Neural cell (in vitro differentiated cells): Measurements from ENCODE around the gene GAST. TPM values are rescaled to one million over a fixed set of nuclear protein-coding genes. Genes with fewer than 3 reads are reported as not detected.

ENCODE experiments used
- H2AFZ ChIP-seq: fragments of 200-600, 300-800 bp; sonication (generic), shearing (Covaris generic); 2 replicates; pipeline ENCODE4 v1.6.0; 2014; ENCODE audit warnings: low read depth, mild to moderate bottlenecking, antibody characterized with exemption, low read length, moderate library complexity
- H3F3A ChIP-seq: fragments of 200-600 bp; shearing (Covaris generic); 2 replicates; pipeline ENCODE4 v1.6.1; 2016; ENCODE audit warnings: mild to moderate bottlenecking, moderate library complexity, mixed read lengths, antibody characterized with exemption, low read length; ENCODE audit not compliant: insufficient read depth, poor library complexity, severe bottlenecking
- H3K27ac ChIP-seq: fragments of 200-600, 300-800 bp; sonication (generic), shearing (Covaris generic); 2 replicates; pipeline ENCODE4 v1.5.1; 2014; ENCODE audit warnings: mild to moderate bottlenecking, low read length, moderate library complexity
- H3K27me3 ChIP-seq: fragments of 300-800, 200-600 bp; sonication (generic), shearing (Covaris generic); 2 replicates; pipeline ENCODE4 v1.6.0; 2014; ENCODE audit warnings: mild to moderate bottlenecking, low read depth, low read length, moderate library complexity; ENCODE audit not compliant: insufficient read depth
- H3K36me3 ChIP-seq: fragments of 300-800, 200-600 bp; sonication (generic), shearing (Covaris generic); 2 replicates; pipeline ENCODE4 v1.5.1; 2014; ENCODE audit warnings: mild to moderate bottlenecking, antibody characterized with exemption, low read length, moderate library complexity; ENCODE audit not compliant: insufficient read depth
- H3K4me2 ChIP-seq: fragments of 300-800, 200-600 bp; sonication (generic), shearing (Covaris generic); 2 replicates; pipeline ENCODE4 v1.6.0; 2014; ENCODE audit warnings: mild to moderate bottlenecking, low read length
- H3K4me3 ChIP-seq: fragments of 300-800, 200-600 bp; sonication (generic), shearing (Covaris generic); 2 replicates; pipeline ENCODE4 v1.5.1; 2014; ENCODE audit warnings: mild to moderate bottlenecking, low read length, moderate library complexity
- H3K79me2 ChIP-seq: fragments of 200-600 bp; shearing (Covaris generic); replicated peaks from 2 replicates; pipeline ENCODE4 v1.6.0; 2014; ENCODE audit warnings: mild to moderate bottlenecking, low read length, moderate library complexity; ENCODE audit not compliant: insufficient read depth
- H3K9ac ChIP-seq: fragments of 300-800, 200-600 bp; sonication (generic), shearing (Covaris generic); 2 replicates; pipeline ENCODE4 v1.6.1; 2016; ENCODE audit warnings: mild to moderate bottlenecking, low read length, mixed read lengths
- H3K9me2 ChIP-seq: fragments of 200-600 bp; shearing (Covaris generic); 2 replicates; pipeline ENCODE4 v1.6.1; 2016; ENCODE audit warnings: mild to moderate bottlenecking, low read length, mixed read lengths; ENCODE audit not compliant: insufficient read depth
- H3K9me3 ChIP-seq: fragments of 200-600, 300-800 bp; sonication (generic), shearing (Covaris generic); 2 replicates; pipeline ENCODE4 v1.6.1; 2016; ENCODE audit warnings: mild to moderate bottlenecking, mixed run types, low read length, moderate library complexity, mixed read lengths
- H4K20me1 ChIP-seq: fragments of 200-600 bp; shearing (Covaris generic); 2 replicates; pipeline ENCODE4 v1.6.1; 2016; ENCODE audit warnings: mild to moderate bottlenecking, mixed run types; ENCODE audit not compliant: insufficient read depth
- EP300 ChIP-seq: fragments of 450-650 bp; conservative IDR thresholded peaks from 2 replicates; pipeline ENCODE4 v1.6.1; 2014; ENCODE audit warnings: antibody characterized with exemption, mild to moderate bottlenecking, moderate library complexity; ENCODE audit not compliant: poor library complexity, severe bottlenecking
- EZH2 ChIP-seq: fragments of 200-600, 300-800 bp; shearing (Covaris generic), sonication (generic); IDR thresholded peaks from 2 replicates; pipeline ENCODE4 v1.6.1; 2014; ENCODE audit warnings: antibody characterized with exemption, low read length, borderline replicate concordance, mild to moderate bottlenecking; ENCODE audit not compliant: insufficient read depth, poor library complexity, severe bottlenecking
- MXI1 ChIP-seq: fragments of 450-650 bp; conservative IDR thresholded peaks from 2 replicates; pipeline ENCODE4 v1.6.1; 2014; ENCODE audit warnings: antibody characterized with exemption, mild to moderate bottlenecking; ENCODE audit not compliant: poor library complexity, severe bottlenecking
- POLR2AphosphoS5 ChIP-seq: IDR thresholded peaks from 2 replicates; pipeline ENCODE4 v1.6.1; 2012
- RAD21 ChIP-seq: fragments of 450-650 bp; conservative IDR thresholded peaks from 2 replicates; pipeline ENCODE4 v1.6.1; 2014; ENCODE audit warnings: antibody characterized with exemption, mild to moderate bottlenecking, moderate library complexity
- SMC3 ChIP-seq: fragments of 450-650 bp; conservative IDR thresholded peaks from 2 replicates; pipeline ENCODE4 v1.6.1; 2014; ENCODE audit warnings: antibody characterized with exemption, mild to moderate bottlenecking, moderate library complexity; ENCODE audit not compliant: poor library complexity
- TAF1 ChIP-seq: IDR thresholded peaks from 2 replicates; pipeline ENCODE4 v1.6.1; 2012; ENCODE audit warnings: low read depth
- polyA plus RNA-seq: library from polyadenylated mRNA; depleted of rRNA; stranded (reverse); fragments of >200 nt; gene quantifications from 2 replicates; pipeline ENCODE4 v1.2.3, GENCODE V29; 2014
- TF ChIP-seq, protein P1 (sequence below): IDR thresholded peaks from 2 replicates; pipeline ENCODE4 v1.6.1; 2012; ENCODE audit warnings: borderline replicate concordance
- TF ChIP-seq, protein P2 (sequence below): fragments of 450-650 bp; IDR thresholded peaks from 2 replicates; pipeline ENCODE4 v1.5.1; 2014; ENCODE audit warnings: antibody characterized with exemption, mild to moderate bottlenecking, moderate library complexity; ENCODE audit not compliant: poor library complexity, severe bottlenecking

GAST gene
- polyA plus RNA-seq, 1 donor from 2014 or later: not detected

DNA sequence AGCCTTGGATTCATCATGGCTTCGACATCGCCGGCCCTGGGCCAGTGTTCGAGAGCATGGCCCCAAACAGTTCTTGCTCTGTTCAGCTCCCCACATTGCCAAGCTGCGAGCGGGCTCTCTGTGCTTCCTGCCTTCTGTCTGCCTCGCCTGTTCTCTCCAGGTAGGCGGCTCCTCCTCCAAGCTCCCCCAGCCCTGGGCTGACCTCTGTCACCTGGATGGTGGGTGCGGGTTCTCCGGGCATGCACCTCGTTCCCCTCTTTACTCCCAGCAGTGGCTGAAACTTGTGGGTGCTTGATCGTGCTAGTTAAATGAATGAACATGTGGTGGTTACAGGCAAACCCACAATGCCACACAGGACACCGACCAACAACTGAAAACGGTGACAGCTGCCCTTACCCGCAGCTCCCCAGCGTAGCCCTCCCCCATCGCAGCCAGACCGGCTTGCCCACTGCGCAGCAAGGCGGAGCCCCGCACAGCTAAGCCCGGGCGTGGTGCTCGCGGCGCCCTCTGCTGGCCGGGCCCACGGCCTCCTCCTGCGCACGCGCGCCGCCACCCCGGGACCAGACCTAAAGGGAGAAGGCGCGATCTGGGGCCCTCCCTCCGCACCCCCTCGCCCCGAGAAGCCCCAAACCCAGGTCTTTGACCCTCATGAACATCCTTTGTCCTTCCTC lies 46.4 kb upstream of the GAST start:
- peak overlapping the region; percentile 81 for H2AFZ ChIP-seq
- H4K20me1 ChIP-seq: no peaks in the 10 kb centered on the region
- H3K27ac ChIP-seq: peak overlapping the region; percentile 87
- no peaks in the 10 kb centered on the region for H3K36me3 ChIP-seq
- H3K9me2 ChIP-seq: no peaks in the 10 kb centered on the region
- peak overlapping the region; percentile 37 for H3K4me2 ChIP-seq
- H3F3A ChIP-seq: no peaks in the 10 kb centered on the region
- H3K79me2 ChIP-seq: no peaks in the 10 kb centered on the region
- H3K27me3 ChIP-seq: no peaks in the 10 kb centered on the region
- peak overlapping the region; percentile 70 for H3K9ac ChIP-seq
- peak overlapping the region; percentile 56 for H3K4me3 ChIP-seq
- H3K9me3 ChIP-seq: no peaks in the 10 kb centered on the region
- no peak for TF ChIP-seq EZH2
- TF ChIP-seq, protein P1, sequence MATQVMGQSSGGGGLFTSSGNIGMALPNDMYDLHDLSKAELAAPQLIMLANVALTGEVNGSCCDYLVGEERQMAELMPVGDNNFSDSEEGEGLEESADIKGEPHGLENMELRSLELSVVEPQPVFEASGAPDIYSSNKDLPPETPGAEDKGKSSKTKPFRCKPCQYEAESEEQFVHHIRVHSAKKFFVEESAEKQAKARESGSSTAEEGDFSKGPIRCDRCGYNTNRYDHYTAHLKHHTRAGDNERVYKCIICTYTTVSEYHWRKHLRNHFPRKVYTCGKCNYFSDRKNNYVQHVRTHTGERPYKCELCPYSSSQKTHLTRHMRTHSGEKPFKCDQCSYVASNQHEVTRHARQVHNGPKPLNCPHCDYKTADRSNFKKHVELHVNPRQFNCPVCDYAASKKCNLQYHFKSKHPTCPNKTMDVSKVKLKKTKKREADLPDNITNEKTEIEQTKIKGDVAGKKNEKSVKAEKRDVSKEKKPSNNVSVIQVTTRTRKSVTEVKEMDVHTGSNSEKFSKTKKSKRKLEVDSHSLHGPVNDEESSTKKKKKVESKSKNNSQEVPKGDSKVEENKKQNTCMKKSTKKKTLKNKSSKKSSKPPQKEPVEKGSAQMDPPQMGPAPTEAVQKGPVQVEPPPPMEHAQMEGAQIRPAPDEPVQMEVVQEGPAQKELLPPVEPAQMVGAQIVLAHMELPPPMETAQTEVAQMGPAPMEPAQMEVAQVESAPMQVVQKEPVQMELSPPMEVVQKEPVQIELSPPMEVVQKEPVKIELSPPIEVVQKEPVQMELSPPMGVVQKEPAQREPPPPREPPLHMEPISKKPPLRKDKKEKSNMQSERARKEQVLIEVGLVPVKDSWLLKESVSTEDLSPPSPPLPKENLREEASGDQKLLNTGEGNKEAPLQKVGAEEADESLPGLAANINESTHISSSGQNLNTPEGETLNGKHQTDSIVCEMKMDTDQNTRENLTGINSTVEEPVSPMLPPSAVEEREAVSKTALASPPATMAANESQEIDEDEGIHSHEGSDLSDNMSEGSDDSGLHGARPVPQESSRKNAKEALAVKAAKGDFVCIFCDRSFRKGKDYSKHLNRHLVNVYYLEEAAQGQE: no peak
- no peak for TF ChIP-seq EP300
- TF ChIP-seq RAD21: peak; percentile 70
- no peak for TF ChIP-seq TAF1
- TF ChIP-seq SMC3: peak; percentile 83
- peak; percentile 87 for TF ChIP-seq POLR2AphosphoS5
- TF ChIP-seq MXI1: no peak
- TF ChIP-seq, protein P2, sequence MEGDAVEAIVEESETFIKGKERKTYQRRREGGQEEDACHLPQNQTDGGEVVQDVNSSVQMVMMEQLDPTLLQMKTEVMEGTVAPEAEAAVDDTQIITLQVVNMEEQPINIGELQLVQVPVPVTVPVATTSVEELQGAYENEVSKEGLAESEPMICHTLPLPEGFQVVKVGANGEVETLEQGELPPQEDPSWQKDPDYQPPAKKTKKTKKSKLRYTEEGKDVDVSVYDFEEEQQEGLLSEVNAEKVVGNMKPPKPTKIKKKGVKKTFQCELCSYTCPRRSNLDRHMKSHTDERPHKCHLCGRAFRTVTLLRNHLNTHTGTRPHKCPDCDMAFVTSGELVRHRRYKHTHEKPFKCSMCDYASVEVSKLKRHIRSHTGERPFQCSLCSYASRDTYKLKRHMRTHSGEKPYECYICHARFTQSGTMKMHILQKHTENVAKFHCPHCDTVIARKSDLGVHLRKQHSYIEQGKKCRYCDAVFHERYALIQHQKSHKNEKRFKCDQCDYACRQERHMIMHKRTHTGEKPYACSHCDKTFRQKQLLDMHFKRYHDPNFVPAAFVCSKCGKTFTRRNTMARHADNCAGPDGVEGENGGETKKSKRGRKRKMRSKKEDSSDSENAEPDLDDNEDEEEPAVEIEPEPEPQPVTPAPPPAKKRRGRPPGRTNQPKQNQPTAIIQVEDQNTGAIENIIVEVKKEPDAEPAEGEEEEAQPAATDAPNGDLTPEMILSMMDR: peak; percentile 99

DNA sequence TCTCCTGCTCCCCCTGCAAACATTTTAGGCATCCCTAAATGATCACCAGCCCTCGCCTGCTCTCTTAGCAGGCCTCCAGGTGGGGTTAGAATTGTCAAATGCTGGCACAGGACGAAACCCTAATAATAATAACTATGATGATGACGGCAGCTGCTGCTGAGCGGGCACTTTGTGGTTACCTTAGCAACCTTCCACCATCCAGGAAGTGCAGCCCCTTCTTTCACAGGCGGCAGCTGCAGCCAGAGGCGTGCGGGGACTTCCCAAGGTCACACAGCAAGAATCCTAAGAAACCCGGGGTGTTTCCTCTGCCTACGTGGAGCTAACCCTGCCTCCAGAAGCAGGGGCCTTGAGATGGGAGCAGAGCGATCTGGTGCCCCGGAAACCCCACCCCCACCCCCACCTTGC lies 45.9 kb upstream of the GAST start:
- H3K9me2 ChIP-seq: no peaks in the 10 kb centered on the region
- peak overlapping the region; percentile 17 for H2AFZ ChIP-seq
- H3K9me3 ChIP-seq: no peaks in the 10 kb centered on the region
- H3K36me3 ChIP-seq: no peaks in the 10 kb centered on the region
- peak overlapping the region; percentile 70 for H3K9ac ChIP-seq
- no peaks in the 10 kb centered on the region for H3F3A ChIP-seq
- no peaks in the 10 kb centered on the region for H4K20me1 ChIP-seq
- peak overlapping the region; percentile 37 for H3K4me2 ChIP-seq
- no peaks in the 10 kb centered on the region for H3K27me3 ChIP-seq
- peak overlapping the region; percentile 87 for H3K27ac ChIP-seq
- peak overlapping the region; percentile 56 for H3K4me3 ChIP-seq
- H3K79me2 ChIP-seq: no peaks in the 10 kb centered on the region
- no peak for TF ChIP-seq TAF1
- TF ChIP-seq SMC3: peak; percentile 47
- TF ChIP-seq MXI1: peak; percentile 40
- TF ChIP-seq POLR2AphosphoS5: peak; percentile 6
- TF ChIP-seq EP300: no peak
- TF ChIP-seq, protein P1: peak; percentile 82
- TF ChIP-seq RAD21: no peak
- no peak for TF ChIP-seq EZH2
- TF ChIP-seq, protein P2: no peak
